H1 (cell line): ENCODE results near the gene ZNF440. TPM values are rescaled to one million over a fixed set of nuclear protein-coding genes. Genes with fewer than 3 reads are reported as not detected.

Experiments used
- CTCF ChIA-PET: fragments of 300-600 bp; sonication (Branson Sonifier 250); formaldehyde crosslinking; loops from one replicate; lab custom pipeline; 2021; ENCODE audit not compliant: partially characterized antibody; lab: Charles Lee
- POLR2A ChIA-PET: fragments of 300-600 bp; sonication (Branson Sonifier 250); formaldehyde crosslinking; loops from one replicate; lab custom pipeline; 2021; ENCODE audit warnings: inconsistent platforms; ENCODE audit not compliant: partially characterized antibody; lab: Charles Lee
- DNase-seq, 2 experiments: peaks; one replicate each; pipeline versions ENCODE4 v3.0.0 to v3.0.0-alpha.2; 2010 to 2022; ENCODE audit warnings: low spot score in 2 of 2, low read depth in 1 of 2, mixed read lengths in 1 of 2
- FAIRE-seq: peaks from 2 replicates; lab custom pipeline; 2011; peaks lifted over from hg19 to GRCh38; lab: Jason Lieb, UNC
- H2AFZ ChIP-seq: 2 replicates; pipeline ENCODE4 v1.8.1; 2012; ENCODE audit warnings: low read length, inconsistent platforms
- H2AK5ac ChIP-seq: 2 replicates; pipeline ENCODE4 v1.6.1; 2013; ENCODE audit warnings: low read depth, low read length
- H2BK120ac ChIP-seq: replicated peaks from 2 replicates; pipeline ENCODE3; 2013; ENCODE audit warnings: low read depth, low read length, inconsistent platforms
- H2BK12ac ChIP-seq: 2 replicates; pipeline ENCODE4 v1.6.1; 2013; ENCODE audit warnings: low read depth, low read length
- H2BK15ac ChIP-seq: 2 replicates; pipeline ENCODE4 v1.6.1; 2013; ENCODE audit warnings: low read length
- H2BK20ac ChIP-seq: 2 replicates; pipeline ENCODE4 v1.6.1; 2013; ENCODE audit warnings: low read length
- H2BK5ac ChIP-seq: 2 replicates; pipeline ENCODE4 v1.6.1; 2013; ENCODE audit warnings: low read depth, low read length
- H3K14ac ChIP-seq: 2 replicates; pipeline ENCODE4 v1.6.1; 2013; ENCODE audit warnings: inconsistent platforms; ENCODE audit not compliant: insufficient read length
- H3K18ac ChIP-seq: 2 replicates; pipeline ENCODE4 v1.6.1; 2013; ENCODE audit warnings: low read length; ENCODE audit errors: extremely low read depth
- H3K23ac ChIP-seq: 2 replicates; pipeline ENCODE4 v1.6.1; 2013; ENCODE audit warnings: inconsistent platforms; ENCODE audit not compliant: insufficient read length
- H3K23me2 ChIP-seq: 2 replicates; pipeline ENCODE4 v1.6.1; 2013; ENCODE audit warnings: low read depth, low read length
- H3K27ac ChIP-seq: 2 replicates; pipeline ENCODE4 v1.6.1; 2011; ENCODE audit warnings: low read depth, low read length, inconsistent platforms
- H3K27me3 ChIP-seq, 4 experiments: replicated peaks in 1 of 4; 1 replicate in 1 of 4; 2 replicates in 3 of 4; pipeline versions ENCODE4 v1.6.1 to v1.8.1; 2011 to 2013; ENCODE audit warnings: low read length in 3 of 4, mild to moderate bottlenecking in 3 of 4, inconsistent platforms in 2 of 4, mixed read lengths in 2 of 4, moderate library complexity in 1 of 4; ENCODE audit not compliant: control insufficient read depth in 3 of 4, insufficient read depth in 3 of 4; ENCODE audit errors: extremely low read depth in 1 of 4
- H3K36me3 ChIP-seq, 4 experiments: 2 replicates each; pipeline versions ENCODE4 v1.6.1 to v1.8.1; 2011 to 2013; ENCODE audit warnings: mild to moderate bottlenecking in 4 of 4, low read length in 3 of 4, moderate library complexity in 2 of 4, control low read depth in 1 of 4, inconsistent platforms in 1 of 4; ENCODE audit not compliant: insufficient read depth in 4 of 4, control insufficient read depth in 2 of 4
- H3K4ac ChIP-seq: replicated peaks from 2 replicates; pipeline ENCODE3; 2013; ENCODE audit warnings: low read length, low read depth, mixed read lengths, inconsistent platforms; ENCODE audit not compliant: insufficient read length
- H3K4me1 ChIP-seq, 4 experiments: replicated peaks in 1 of 4; 1 replicate in 1 of 4; 2 replicates in 3 of 4; pipeline versions ENCODE4 v1.6.1 to v1.8.1; 2011 to 2013; ENCODE audit warnings: low read length in 3 of 4, inconsistent platforms in 2 of 4, mixed read lengths in 1 of 4; ENCODE audit not compliant: insufficient read depth in 4 of 4, control insufficient read depth in 3 of 4
- H3K4me2 ChIP-seq, 2 experiments: 2 replicates each; pipeline versions ENCODE4 v1.6.1 to v1.8.1; 2011 to 2013; ENCODE audit warnings: low read depth in 2 of 2, low read length in 2 of 2, control low read depth in 1 of 2, inconsistent platforms in 1 of 2, mild to moderate bottlenecking in 1 of 2; ENCODE audit not compliant: insufficient read depth in 1 of 2
- H3K4me3 ChIP-seq, 4 experiments: fragments of 200-600, 300-600 bp in 1 of 4; sonication (generic), shearing (Covaris generic), sonication (Bioruptor Twin) in 1 of 4; 2 replicates each; pipeline versions ENCODE4 v1.5.1 to v1.8.1; 2011 to 2016; ENCODE audit warnings: low read length in 4 of 4, low read depth in 3 of 4, control low read depth in 2 of 4, inconsistent platforms in 2 of 4, mild to moderate bottlenecking in 2 of 4, mixed read lengths in 1 of 4, moderate library complexity in 1 of 4; ENCODE audit not compliant: insufficient read depth in 2 of 4; ENCODE audit errors: extremely low read depth in 1 of 4
- H3K56ac ChIP-seq: replicated peaks from 2 replicates; pipeline ENCODE3; 2013; ENCODE audit warnings: low read depth, mild to moderate bottlenecking, mixed read lengths, low read length, inconsistent platforms; ENCODE audit not compliant: insufficient read length
- H3K79me1 ChIP-seq: 2 replicates; pipeline ENCODE4 v1.6.1; 2013; ENCODE audit warnings: low read depth, low read length, control low read depth
- H3K79me2 ChIP-seq, 2 experiments: 2 replicates each; pipeline versions ENCODE4 v1.6.1 to v1.8.1; 2012 to 2013; ENCODE audit warnings: low read length in 2 of 2, mild to moderate bottlenecking in 2 of 2, inconsistent platforms in 1 of 2; ENCODE audit not compliant: insufficient read depth in 2 of 2, control insufficient read depth in 1 of 2
- H3K9ac ChIP-seq, 4 experiments: replicated peaks in 1 of 4; 1 replicate in 1 of 4; 2 replicates in 3 of 4; pipeline versions ENCODE4 v1.6.1 to v1.8.1; 2011 to 2013; ENCODE audit warnings: low read depth in 3 of 4, low read length in 3 of 4, control low read depth in 2 of 4, mild to moderate bottlenecking in 2 of 4, moderate library complexity in 2 of 4, inconsistent platforms in 1 of 4; ENCODE audit errors: extremely low read depth in 1 of 4
- H3K9me3 ChIP-seq, 2 experiments: 2 replicates each; pipeline versions ENCODE4 v1.6.1 to v1.8.1; 2012 to 2013; ENCODE audit warnings: mild to moderate bottlenecking in 2 of 2, moderate library complexity in 2 of 2, control low read depth in 1 of 2, inconsistent platforms in 1 of 2, low read depth in 1 of 2, low read length in 1 of 2, mixed read lengths in 1 of 2; ENCODE audit not compliant: insufficient read depth in 2 of 2
- H4K20me1 ChIP-seq, 2 experiments: replicated peaks in 1 of 2; 2 replicates each; pipeline versions ENCODE3 to v1.8.1; 2011 to 2013; ENCODE audit warnings: inconsistent platforms in 2 of 2, low read length in 2 of 2, mild to moderate bottlenecking in 1 of 2; ENCODE audit not compliant: insufficient read depth in 2 of 2, control insufficient read depth in 1 of 2
- H4K5ac ChIP-seq: 2 replicates; pipeline ENCODE4 v1.6.1; 2013; ENCODE audit warnings: low read length, low read depth, mixed read lengths, inconsistent platforms; ENCODE audit not compliant: insufficient read length
- H4K8ac ChIP-seq: 2 replicates; pipeline ENCODE4 v1.8.0; 2013; ENCODE audit warnings: mild to moderate bottlenecking, moderate library complexity, low read length, inconsistent platforms; ENCODE audit not compliant: insufficient read depth; ENCODE audit errors: extremely low read depth
- H4K91ac ChIP-seq: replicated peaks from 2 replicates; pipeline ENCODE3; 2013; ENCODE audit warnings: low read length, mixed read lengths, inconsistent platforms; ENCODE audit not compliant: insufficient read length
- BACH1 ChIP-seq: IDR thresholded peaks from 2 replicates; pipeline ENCODE4 v1.6.1; 2012; ENCODE audit warnings: low read length, improper control_type of control experiment
- CBX8 ChIP-seq: fragments of 300-800, 300-1000 bp; sonication (generic); IDR thresholded peaks from 2 replicates; pipeline ENCODE4 v1.7.1; 2016; ENCODE audit warnings: low read depth, low read length, borderline replicate concordance
- CHD1 ChIP-seq: IDR thresholded peaks from 2 replicates; pipeline ENCODE4 v1.6.1; 2012; ENCODE audit warnings: low read depth, low read length, improper control_type of control experiment
- CHD2 ChIP-seq: IDR thresholded peaks from 2 replicates; pipeline ENCODE4 v1.6.1; 2012; ENCODE audit warnings: low read length, improper control_type of control experiment
- CTBP2 ChIP-seq: IDR thresholded peaks from 2 replicates; pipeline ENCODE4 v1.7.0; 2011; ENCODE audit warnings: borderline replicate concordance, mild to moderate bottlenecking, moderate library complexity, mixed read lengths, low read length; ENCODE audit not compliant: insufficient read depth, insufficient read length
- EP300 ChIP-seq, 2 experiments: IDR thresholded peaks; 1 replicate in 1 of 2; 2 replicates in 1 of 2; pipeline ENCODE4 v1.6.1; 2011 to 2012; ENCODE audit warnings: low read depth in 2 of 2, low read length in 2 of 2, mild to moderate bottlenecking in 2 of 2, borderline replicate concordance in 1 of 2, inconsistent platforms in 1 of 2, moderate library complexity in 1 of 2
- JUN ChIP-seq: IDR thresholded peaks from 2 replicates; pipeline ENCODE4 v1.6.1; 2011; ENCODE audit warnings: low read depth, mild to moderate bottlenecking, improper control_type of control experiment, low read length
- KDM4A ChIP-seq: IDR thresholded peaks from one replicate; pipeline ENCODE4 v1.7.1; 2012; ENCODE audit warnings: low read depth, mild to moderate bottlenecking, moderate library complexity, low read length, inconsistent platforms; ENCODE audit not compliant: severe bottlenecking
- KDM5A ChIP-seq: fragments of 200-600 bp; IDR thresholded peaks from 2 replicates; pipeline ENCODE4 v1.7.1; 2012; ENCODE audit warnings: mild to moderate bottlenecking, low read length, inconsistent platforms, mixed read lengths
- NANOG ChIP-seq: IDR thresholded peaks from 2 replicates; pipeline ENCODE4 v1.6.1; 2011; ENCODE audit warnings: low read length, low read depth, mild to moderate bottlenecking, inconsistent platforms; ENCODE audit not compliant: insufficient read depth, poor library complexity, severe bottlenecking
- RBBP5 ChIP-seq: IDR thresholded peaks from 2 replicates; pipeline ENCODE4 v1.7.1; 2012; ENCODE audit warnings: low read depth, mild to moderate bottlenecking, inconsistent platforms, low read length, moderate library complexity, borderline replicate concordance
- TEAD4 ChIP-seq: IDR thresholded peaks from 2 replicates; pipeline ENCODE4 v1.6.1; 2012; ENCODE audit warnings: low read depth, low read length, inconsistent platforms, mixed read lengths
- WGBS, 2 experiments: shearing (Covaris generic) in 1 of 2; methylation state at CpG; one replicate each; pipeline versions ENCODE4 v1.1.6 to v1.1.7; 2013 to 2015; ENCODE audit warnings: low lambda C conversion rate in 2 of 2, mixed read lengths in 2 of 2, inconsistent platforms in 1 of 2, low coverage in 1 of 2, missing lambda C conversion rate in 1 of 2; ENCODE audit not compliant: insufficient replicate concordance in 2 of 2, insufficient coverage in 1 of 2, insufficient read length in 1 of 2; ENCODE audit errors: extremely low coverage in 1 of 2, missing lambda C conversion rate in 1 of 2; 5-methylcytosine and 5-hydroxymethylcytosine counted together
- polyA plus RNA-seq, 7 experiments: library from polyadenylated mRNA; depleted of rRNA in 3 of 7; stranded (reverse) in 5 of 7; unstranded in 2 of 7; fragments of >200 nt in 5 of 7; fragments of 200-250 nt in 2 of 7; gene quantifications; 1 replicate in 5 of 7; 2 replicates in 1 of 7; 4 replicates in 1 of 7; pipeline versions ENCODE4 v1.2.1 to v1.2.3, GENCODE V29; 2011 to 2013; ENCODE audit warnings: missing spikeins in 2 of 7, mixed read lengths in 2 of 7
- total RNA-seq: library from RNA; stranded (reverse); fragmentation: NEBNext Ultra II Directional; extraction: Animal tissue kit (Norgen Biotek cat#: 25700); gene quantifications from 2 replicates; pipeline ENCODE4 v1.2.1, GENCODE V29; 2021
- TF ChIP-seq, protein P1 (sequence below): IDR thresholded peaks from 2 replicates; pipeline ENCODE4 v1.6.1; 2012; ENCODE audit warnings: inconsistent platforms

Gene ZNF440
- total and polyA plus RNA-seq, 2 of the 8 experiments (the other 6 are each of a cell fraction or from before 2014, with no cell fraction given) = 0.77 to 6.5 TPM

DNA sequence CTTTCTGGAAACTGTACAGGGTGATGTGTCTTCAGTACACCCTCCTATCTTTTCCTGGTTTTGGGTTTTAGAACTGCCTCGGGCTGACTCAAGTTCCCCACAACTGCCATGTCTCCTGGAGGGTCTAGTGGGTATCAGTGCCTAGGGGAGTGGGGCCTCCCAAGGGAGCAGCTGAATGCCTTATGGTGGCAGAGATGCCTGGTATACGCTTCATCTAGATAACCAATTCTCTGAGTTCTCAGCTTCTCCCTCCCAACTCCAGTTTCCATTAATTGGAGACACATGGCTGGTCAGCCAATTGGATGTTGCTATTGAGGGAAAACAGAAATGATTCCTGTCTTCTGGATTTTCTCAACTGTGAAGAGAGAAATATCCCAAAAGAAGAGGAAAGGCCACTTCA lies 47.2 kb downstream of the ZNF440 start:
- H4K8ac ChIP-seq = no peak overlapping the region
- no peak overlapping the region for H2BK12ac ChIP-seq
- FAIRE-seq = no peak
- no peak overlapping the region for H2BK5ac ChIP-seq
- ChIA-PET CTCF (no interaction called here), POLR2A (no interaction called here)
- H4K20me1 ChIP-seq = no peaks in the 10 kb centered on the region
- no peak overlapping the region for H4K91ac ChIP-seq
- WGBS, 2 experiments = 80% methylated on average over 2 of the region's 2 CpGs; no CpG with 5 or more reads in 1 of the 2 experiments
- H3K4me2 ChIP-seq = no peak overlapping the region
- no peak overlapping the region for H2AFZ ChIP-seq
- no peak overlapping the region for H3K18ac ChIP-seq
- no peak overlapping the region for H3K27ac ChIP-seq
- no peak overlapping the region for H2BK20ac ChIP-seq
- no peak overlapping the region for H2BK120ac ChIP-seq
- no peak overlapping the region for H3K56ac ChIP-seq
- H3K79me2 ChIP-seq = no peaks in the 10 kb centered on the region
- H4K5ac ChIP-seq = no peak overlapping the region
- no peak overlapping the region for H3K9ac ChIP-seq
- no peaks in the 10 kb centered on the region for H3K27me3 ChIP-seq
- H3K79me1 ChIP-seq = no peaks in the 10 kb centered on the region
- H3K4me3 ChIP-seq = no peak overlapping the region
- H3K4ac ChIP-seq = no peak overlapping the region
- H3K9me3 ChIP-seq = peaks cover 25 to 53% of the 10 kb centered on the region in 2 experiments
- no peaks in the 10 kb centered on the region for H3K23me2 ChIP-seq
- no peaks in the 10 kb centered on the region; a peak in 1 of 8 replicates for H3K36me3 ChIP-seq
- H2BK15ac ChIP-seq = no peak overlapping the region
- no peak overlapping the region for H3K14ac ChIP-seq
- no peak for DNase-seq
- no peak overlapping the region for H2AK5ac ChIP-seq
- H3K4me1 ChIP-seq = no peaks in the 10 kb centered on the region
- H3K23ac ChIP-seq = no peak overlapping the region
- TF ChIP-seq TEAD4 (no peak), CBX8 (no peak), JUN (no peak), KDM5A (no peak), EP300 (IDR thresholded peaks at IDR 0.05; ENCODE audit: borderline replicate concordance in 1 of 2, low read depth in 2 of 2, low read length in 2 of 2) (no peak), BACH1 (no peak), NANOG (no peak), KDM4A (no peak), CHD1 (no peak), RBBP5 (no peak), CTBP2 (no peak), CHD2 (no peak)
- TF ChIP-seq, protein P1, sequence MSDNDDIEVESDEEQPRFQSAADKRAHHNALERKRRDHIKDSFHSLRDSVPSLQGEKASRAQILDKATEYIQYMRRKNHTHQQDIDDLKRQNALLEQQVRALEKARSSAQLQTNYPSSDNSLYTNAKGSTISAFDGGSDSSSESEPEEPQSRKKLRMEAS = no peak
